GM23248 (cell line): ENCODE measurements around the gene LKAAEAR1. TPM values are rescaled to one million over a fixed set of nuclear protein-coding genes. Genes with fewer than 3 reads are reported as not detected.

Source experiments
- DNase-seq: peaks from one replicate; pipeline ENCODE4 v3.0.0-alpha.2; 2015
- H2AFZ ChIP-seq: fragments of 200-600 bp; sonication (generic); 2 replicates; pipeline ENCODE4 v1.6.1; 2016; ENCODE audit warnings: antibody characterized with exemption
- H3F3A ChIP-seq: fragments of 200-600 bp; sonication (generic); 2 replicates; pipeline ENCODE4 v1.6.1; 2016; ENCODE audit warnings: mild to moderate bottlenecking, antibody characterized with exemption, mixed run types; ENCODE audit not compliant: insufficient read depth
- H3K27ac ChIP-seq: fragments of 200-600 bp; sonication (generic); 2 replicates; pipeline ENCODE4 v1.5.1; 2016; ENCODE audit warnings: mild to moderate bottlenecking
- H3K27me3 ChIP-seq: fragments of 200-600 bp; sonication (generic); replicated peaks from 2 replicates; pipeline ENCODE4 v1.6.1; 2016; ENCODE audit warnings: mild to moderate bottlenecking; ENCODE audit not compliant: insufficient read depth
- H3K36me3 ChIP-seq: fragments of 200-600 bp; sonication (generic); 2 replicates; pipeline ENCODE4 v1.6.1; 2016; ENCODE audit warnings: low read depth, mild to moderate bottlenecking
- H3K4me1 ChIP-seq: fragments of 200-600 bp; sonication (generic); 2 replicates; pipeline ENCODE4 v1.6.1; 2016; ENCODE audit warnings: mild to moderate bottlenecking; ENCODE audit not compliant: insufficient read depth
- H3K4me2 ChIP-seq: fragments of 200-600 bp; sonication (generic); one replicate; pipeline ENCODE4 v1.6.1; 2016; ENCODE audit warnings: mild to moderate bottlenecking; ENCODE audit not compliant: unreplicated experiment
- H3K4me3 ChIP-seq: fragments of 200-600 bp; sonication (generic); 2 replicates; pipeline ENCODE4 v1.5.1; 2016; ENCODE audit warnings: mild to moderate bottlenecking
- H3K79me2 ChIP-seq: fragments of 200-600 bp; sonication (generic); 2 replicates; pipeline ENCODE4 v1.6.1; 2016; ENCODE audit warnings: mild to moderate bottlenecking; ENCODE audit not compliant: insufficient read depth
- H3K9ac ChIP-seq: fragments of 200-600 bp; sonication (generic); 2 replicates; pipeline ENCODE4 v1.6.1; 2016; ENCODE audit warnings: mild to moderate bottlenecking
- H3K9me2 ChIP-seq: fragments of 200-600 bp; sonication (generic); 2 replicates; pipeline ENCODE4 v1.6.1; 2016; ENCODE audit warnings: mixed run types, mild to moderate bottlenecking, moderate library complexity; ENCODE audit not compliant: insufficient read depth
- H3K9me3 ChIP-seq: fragments of 200-600 bp; sonication (generic); one replicate; pipeline ENCODE4 v1.6.1; 2017; ENCODE audit warnings: low read depth
- H4K20me1 ChIP-seq: fragments of 200-600 bp; sonication (generic); 2 replicates; pipeline ENCODE4 v1.6.0; 2016; ENCODE audit not compliant: insufficient read depth
- EZH2 ChIP-seq: fragments of 200-600 bp; sonication (generic); IDR thresholded peaks from 2 replicates; pipeline ENCODE4 v1.6.1; 2018; ENCODE audit warnings: antibody characterized with exemption, mild to moderate bottlenecking; ENCODE audit not compliant: insufficient read depth, poor library complexity, severe bottlenecking
- EZH2phosphoT487 ChIP-seq: fragments of 200-600 bp; sonication (generic); IDR thresholded peaks from 2 replicates; pipeline ENCODE4 v1.6.1; 2018; ENCODE audit warnings: antibody characterized with exemption, moderate library complexity, mild to moderate bottlenecking, low read depth; ENCODE audit not compliant: insufficient read depth
- WGBS, 2 experiments: methylation state at CpG; one replicate each; pipeline ENCODE4 v1.1.6; 2015 to 2017; ENCODE audit warnings: low lambda C conversion rate in 2 of 2, low coverage in 1 of 2; ENCODE audit errors: missing lambda C conversion rate in 2 of 2; 5-methylcytosine and 5-hydroxymethylcytosine counted together
- in situ Hi-C: fragments of 300-500 bp; cut with MboI; formaldehyde crosslinking; loops from 2 replicates; pipeline ENCODE4 v1.15.0; 2020
- polyA plus RNA-seq: library from polyadenylated mRNA; unstranded; fragments of >200 nt; fragmentation: Nextera tagmentation; extraction: Ambion mirVana; gene quantifications from 2 replicates; pipeline ENCODE4 v1.2.1, GENCODE V29; 2016
- total RNA-seq: library from RNA; depleted of rRNA; stranded (reverse); fragments of >200 nt; shearing (Covaris generic); gene quantifications from 2 replicates; pipeline ENCODE4 v1.2.3, GENCODE V29; 2014

Gene LKAAEAR1
- total and polyA plus RNA-seq, 2 experiments from 2014 or later, result 0.59 to 3.7 TPM

DNA sequence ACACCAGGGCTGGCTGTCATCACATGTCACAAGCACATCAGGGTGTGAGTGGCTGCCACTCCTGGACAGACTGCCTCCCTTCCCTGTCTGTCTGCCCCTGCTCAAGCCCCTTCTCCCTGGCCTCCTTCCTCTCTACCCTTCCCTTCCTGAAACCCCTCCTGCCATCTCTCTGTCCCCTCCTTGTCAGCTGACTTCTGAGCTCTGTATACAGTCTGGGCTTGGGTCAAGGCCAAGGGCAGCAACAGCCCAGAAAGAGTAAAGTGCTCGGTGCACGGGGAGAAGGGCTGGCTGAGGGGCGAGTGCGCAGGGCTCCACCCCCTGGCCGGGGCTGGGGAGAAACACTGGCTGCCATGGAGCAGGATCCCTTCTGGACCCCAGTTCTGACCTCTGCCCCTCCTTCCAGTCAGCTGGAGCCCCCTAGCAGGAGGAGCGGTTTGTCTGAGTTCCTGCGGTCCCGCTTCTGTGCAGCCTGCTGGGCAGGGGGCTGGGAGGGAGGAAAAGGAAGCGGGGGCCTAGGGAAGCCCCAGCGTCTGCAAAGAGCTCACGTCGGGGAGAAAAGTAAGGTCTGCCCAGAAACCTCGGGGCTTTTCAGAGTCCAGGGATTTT lies 2.0 kb downstream of the LKAAEAR1 start:
- no peaks in the 10 kb centered on the region for H3K9me3 ChIP-seq
- no peak overlapping the region for H3K4me2 ChIP-seq
- H3K9me2 ChIP-seq, result no peaks in the 10 kb centered on the region
- H4K20me1 ChIP-seq, result no peaks in the 10 kb centered on the region
- 12 to 34% methylated on average over 10 to 13 of the region's 13 CpGs for WGBS, 2 experiments
- H3K4me1 ChIP-seq, result peaks cover 10% of the 10 kb centered on the region
- no peaks in the 10 kb centered on the region for H3F3A ChIP-seq
- H3K9ac ChIP-seq, result no peak overlapping the region
- no peak overlapping the region for H2AFZ ChIP-seq
- no peak overlapping the region for H3K4me3 ChIP-seq
- no peaks in the 10 kb centered on the region for H3K36me3 ChIP-seq
- in situ Hi-C loops, result no loop called here
- H3K27me3 ChIP-seq, result peaks cover 4% of the 10 kb centered on the region; the same call in 1 of the 2 replicates
- no peak for DNase-seq
- TF ChIP-seq EZH2 (no peak), EZH2phosphoT487 (no peak)
- no peak overlapping the region for H3K27ac ChIP-seq
- H3K79me2 ChIP-seq, result no peaks in the 10 kb centered on the region

DNA sequence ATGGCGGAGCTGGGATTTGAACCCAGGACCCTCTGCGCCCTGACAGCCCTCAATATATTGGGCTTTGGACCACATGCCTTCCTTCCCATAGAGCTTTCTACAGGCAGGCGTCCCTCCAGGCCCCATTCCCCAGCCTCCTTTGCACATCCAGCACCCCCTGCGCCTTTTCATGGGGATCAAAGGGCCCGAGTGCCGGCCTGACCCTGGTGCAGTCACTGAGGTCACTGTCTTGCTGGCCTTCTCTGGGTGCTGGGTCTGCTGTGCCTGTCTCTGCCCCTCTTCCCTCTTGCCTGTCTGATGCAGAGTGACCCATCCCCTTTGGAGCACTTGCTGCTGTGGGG lies 2.6 kb downstream of the LKAAEAR1 start:
- Histone ChIP-seq H3K9me2 (no peaks in the 10 kb centered on the region), H4K20me1 (no peaks in the 10 kb centered on the region), H3K4me1 (peaks cover 10% of the 10 kb centered on the region), H3K9me3 (no peaks in the 10 kb centered on the region), H3K27ac (no peak overlapping the region), H3K79me2 (no peaks in the 10 kb centered on the region), H3K4me3 (no peak overlapping the region), H3K9ac (no peak overlapping the region), H3K4me2 (no peak overlapping the region), H3K27me3 (peaks cover 4% of the 10 kb centered on the region; the same call in 1 of the 2 replicates), H2AFZ (no peak overlapping the region), H3K36me3 (no peaks in the 10 kb centered on the region), H3F3A (no peaks in the 10 kb centered on the region)
- WGBS, 2 experiments, result 76 to 80% methylated on average over 6 of the region's 6 CpGs
- TF ChIP-seq EZH2phosphoT487 (no peak), EZH2 (no peak)
- in situ Hi-C loops, result no loop called here
- DNase-seq, result no peak

DNA sequence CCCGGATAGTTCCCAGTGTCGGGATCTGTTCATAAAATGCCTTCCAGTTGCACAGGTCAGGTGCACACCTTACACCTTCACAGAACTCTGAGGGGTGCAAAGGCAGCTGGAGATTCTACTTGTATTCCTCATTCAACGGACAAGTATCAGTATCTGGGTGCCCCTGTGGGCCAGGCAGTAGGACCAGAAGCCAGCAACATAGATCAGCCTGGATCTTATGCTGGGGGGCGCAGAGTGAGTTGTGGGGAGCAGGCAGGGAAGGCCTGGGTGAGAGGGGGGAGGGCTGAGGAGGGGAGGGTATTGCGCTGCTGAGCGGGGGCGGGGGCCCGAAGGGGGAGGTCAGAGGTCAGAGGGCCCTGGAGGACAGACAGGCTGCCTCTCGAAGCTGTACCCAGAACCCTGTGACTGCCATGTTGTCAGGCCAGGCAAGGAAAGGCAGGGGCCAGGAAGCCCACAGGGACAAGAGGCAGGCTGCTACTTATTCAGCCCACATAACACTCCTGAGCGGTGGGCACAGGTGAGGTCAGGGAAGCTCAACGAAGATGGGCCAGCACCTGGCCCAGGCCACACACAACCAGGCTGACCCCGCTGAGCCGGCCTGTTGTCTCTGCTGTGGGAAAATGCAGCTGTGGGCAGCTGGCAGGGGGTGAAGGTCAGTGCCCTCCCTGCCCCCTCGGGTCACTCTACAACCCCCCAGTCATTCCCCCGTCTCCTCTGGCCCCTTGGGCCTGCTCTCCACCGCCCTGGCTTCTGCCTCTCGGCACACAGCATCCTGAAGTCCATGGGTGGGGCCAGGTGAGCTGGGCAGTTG lies 3.2 kb downstream of the LKAAEAR1 start:
- no peak for DNase-seq
- no peaks in the 10 kb centered on the region; the same call in 1 of the 2 replicates for H3K27me3 ChIP-seq
- H3K36me3 ChIP-seq, result no peaks in the 10 kb centered on the region
- H3K9ac ChIP-seq, result no peak overlapping the region
- no peaks in the 10 kb centered on the region for H3K9me3 ChIP-seq
- in situ Hi-C loops, result no loop called here
- H4K20me1 ChIP-seq, result no peaks in the 10 kb centered on the region
- H3F3A ChIP-seq, result no peaks in the 10 kb centered on the region
- 81 to 83% methylated on average over 14 of the region's 17 CpGs for WGBS, 2 experiments
- H3K4me2 ChIP-seq, result no peak overlapping the region
- H3K4me3 ChIP-seq, result peak overlapping the region; percentile 60; the same call in 1 of the 2 replicates
- peaks cover 10% of the 10 kb centered on the region for H3K4me1 ChIP-seq
- no peak overlapping the region for H2AFZ ChIP-seq
- H3K9me2 ChIP-seq, result no peaks in the 10 kb centered on the region
- no peak overlapping the region for H3K27ac ChIP-seq
- no peaks in the 10 kb centered on the region for H3K79me2 ChIP-seq
- TF ChIP-seq EZH2 (no peak), EZH2phosphoT487 (no peak)

DNA sequence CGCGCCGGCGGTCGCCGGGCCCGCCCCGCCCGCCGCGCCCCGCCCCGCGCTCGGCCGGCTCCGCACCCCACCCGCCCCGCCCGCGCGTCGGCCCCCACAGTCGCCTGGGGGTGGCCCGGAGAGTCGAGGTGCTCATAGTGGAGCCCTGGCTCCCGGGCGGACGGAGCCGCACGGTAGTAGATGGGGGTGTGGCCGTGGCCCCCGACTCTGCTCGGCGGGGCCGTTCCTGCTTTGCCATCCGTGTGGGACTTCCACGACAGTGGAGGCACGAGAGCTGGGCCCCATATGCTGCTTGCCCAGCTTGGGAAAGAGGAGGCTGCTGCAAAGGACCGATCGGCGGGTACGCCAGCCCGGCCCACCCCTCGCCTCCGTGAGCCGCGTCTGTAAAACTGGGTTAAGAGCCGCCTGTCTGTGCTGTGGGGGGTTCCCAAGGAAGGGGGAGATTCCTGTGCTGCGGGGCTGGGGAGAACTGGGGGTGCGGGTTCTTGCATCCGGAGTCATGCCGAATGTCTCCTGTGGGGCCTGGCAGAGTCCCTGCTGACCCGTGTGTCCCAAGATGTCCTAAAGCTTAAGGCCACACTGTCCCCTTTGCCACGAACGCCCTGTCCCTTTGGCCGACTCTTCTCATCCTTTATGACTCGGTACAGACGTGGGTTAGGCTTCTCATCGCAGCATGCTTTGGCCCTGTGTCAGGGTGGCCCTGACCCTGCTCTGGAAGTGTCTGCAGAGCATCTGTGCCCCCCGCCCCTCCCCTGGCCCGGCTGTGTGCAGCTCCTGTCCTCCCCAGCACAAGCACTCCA lies 4.0 kb downstream of the LKAAEAR1 start, which contains the start of gene OPRL1:
TSS of gene OPRL1 (plus strand) at position 70 of the 800 bp plus-strand sequence. CDS start 12,639 bp downstream, outside the sequence.
- H3K9ac ChIP-seq, result peak within 1 kb of the TSS; percentile 73

More for the DNA sequence above, 4.0 kb downstream of the LKAAEAR1 start, which contains the start of gene OPRL1:
- Histone ChIP-seq H3F3A (no peaks in the 10 kb centered on the region), H3K4me2 (peak within 1 kb of the TSS; percentile 68), H3K9me2 (no peaks in the 10 kb centered on the region), H3K36me3 (no peaks in the 10 kb centered on the region), H3K27me3 (no peaks in the 10 kb centered on the region; the same call in 1 of the 2 replicates), H3K27ac (no peak within 1 kb of the TSS), H4K20me1 (no peaks in the 10 kb centered on the region), H3K4me3 (peak within 1 kb of the TSS; percentile 78), H3K79me2 (no peaks in the 10 kb centered on the region), H3K4me1 (peaks cover 10% of the 10 kb centered on the region), H3K9me3 (no peaks in the 10 kb centered on the region), H2AFZ (peak within 1 kb of the TSS; percentile 70)
- 8 to 10% methylated on average over 26 to 39 of the region's 62 CpGs for WGBS, 2 experiments
- TF ChIP-seq EZH2phosphoT487 (no peak), EZH2 (no peak)
- peak; percentile 36 for DNase-seq
- in situ Hi-C loops, result no loop called here
